HEK293 (cell line): Measurements from ENCODE around the gene ZNF625.

Source experiments
- CTCF ChIA-PET: fragments of 350-600 bp; formaldehyde crosslinking; extraction: SDS; loops from one replicate; lab custom pipeline; 2021; ENCODE audit warnings: antibody characterized with exemption; lab: Yijun Ruan, JAX
- POLR2A ChIA-PET: fragments of 300-600 bp; formaldehyde crosslinking; extraction: SDS; loops from one replicate; lab custom pipeline; 2020; ENCODE audit warnings: antibody characterized with exemption, inconsistent platforms; lab: Yijun Ruan, JAX
- H3K27ac ChIP-seq: fragments of 200-500 bp; sonication (Bioruptor generic); 2 replicates; pipeline ENCODE4 v1.5.1; 2014; ENCODE audit warnings: low read depth, low read length, control low read depth, inconsistent platforms; ENCODE audit errors: extremely low read depth
- H3K36me3 ChIP-seq, 2 experiments: fragments of 200-500 bp in 1 of 2; sonication (Bioruptor generic) in 1 of 2; 1 replicate in 1 of 2; 2 replicates in 1 of 2; pipeline ENCODE4 v1.5.1; 2014 to 2017; ENCODE audit warnings: inconsistent platforms in 2 of 2, low read length in 2 of 2; ENCODE audit not compliant: control insufficient read depth in 2 of 2, insufficient read depth in 1 of 2
- H3K4me1 ChIP-seq: fragments of 200-500 bp; sonication (Bioruptor generic); 2 replicates; pipeline ENCODE4 v1.5.1; 2014; ENCODE audit warnings: mild to moderate bottlenecking, low read length, inconsistent platforms; ENCODE audit not compliant: control insufficient read depth, insufficient read depth
- H3K4me3 ChIP-seq: 2 replicates; pipeline ENCODE4 v1.5.1; 2011; ENCODE audit warnings: low read depth, mild to moderate bottlenecking, control low read depth, low read length, moderate library complexity
- H3K9me3 ChIP-seq: fragments of 200-500 bp; sonication (Bioruptor generic); 2 replicates; pipeline ENCODE4 v1.5.1; 2014; ENCODE audit warnings: low read depth, low read length, inconsistent platforms; ENCODE audit not compliant: control insufficient read depth, insufficient read depth
- RBAK ChIP-seq: fragments of 450-650 bp; formaldehyde crosslinking; IDR thresholded peaks from 2 replicates; pipeline ENCODE4 v1.5.1; 2016; ENCODE audit warnings: missing biosample characterization, missing genetic modification characterization
- SP2 ChIP-seq: fragments of 450-650 bp; formaldehyde crosslinking; IDR thresholded peaks from 2 replicates; pipeline ENCODE4 v1.5.1; 2016; ENCODE audit warnings: missing biosample characterization, missing genetic modification characterization
- ZNF121 ChIP-seq: fragments of 450-650 bp; formaldehyde crosslinking; IDR thresholded peaks from 2 replicates; pipeline ENCODE4 v1.5.1; 2016; ENCODE audit warnings: missing biosample characterization, missing genetic modification characterization
- ZNF132 ChIP-seq: fragments of 450-650 bp; formaldehyde crosslinking; IDR thresholded peaks from 2 replicates; pipeline ENCODE4 v1.5.1; 2017; ENCODE audit warnings: missing biosample characterization, missing genetic modification characterization, borderline replicate concordance
- ZNF140 ChIP-seq: fragments of 450-650 bp; formaldehyde crosslinking; IDR thresholded peaks from 2 replicates; pipeline ENCODE4 v1.5.1; 2016; ENCODE audit warnings: missing biosample characterization, missing genetic modification characterization
- ZNF184 ChIP-seq: fragments of 450-650 bp; IDR thresholded peaks from 2 replicates; pipeline ENCODE4 v1.5.1; 2018; ENCODE audit warnings: missing biosample characterization, mild to moderate bottlenecking, missing genetic modification characterization
- ZNF202 ChIP-seq: fragments of 450-650 bp; formaldehyde crosslinking; IDR thresholded peaks from 2 replicates; pipeline ENCODE4 v1.5.1; 2016; ENCODE audit warnings: missing biosample characterization, missing genetic modification characterization, borderline replicate concordance
- ZNF221 ChIP-seq: fragments of 450-650 bp; formaldehyde crosslinking; IDR thresholded peaks from 2 replicates; pipeline ENCODE4 v1.5.1; 2017; ENCODE audit warnings: missing biosample characterization, missing genetic modification characterization, borderline replicate concordance
- ZNF37A ChIP-seq: fragments of 450-650 bp; IDR thresholded peaks from 2 replicates; pipeline ENCODE4 v1.5.1; 2018; ENCODE audit warnings: missing biosample characterization, missing genetic modification characterization
- ZNF544 ChIP-seq: fragments of 450-650 bp; formaldehyde crosslinking; IDR thresholded peaks from 2 replicates; pipeline ENCODE4 v1.5.0; 2017; ENCODE audit warnings: missing biosample characterization, missing genetic modification characterization
- ZNF548 ChIP-seq: fragments of 450-650 bp; formaldehyde crosslinking; IDR thresholded peaks from 2 replicates; pipeline ENCODE4 v1.5.1; 2016; ENCODE audit warnings: missing biosample characterization, missing genetic modification characterization
- ZNF560 ChIP-seq: fragments of 450-650 bp; formaldehyde crosslinking; IDR thresholded peaks from 2 replicates; pipeline ENCODE4 v1.5.1; 2017; ENCODE audit warnings: missing biosample characterization, missing genetic modification characterization, borderline replicate concordance
- ZNF600 ChIP-seq: fragments of 450-650 bp; formaldehyde crosslinking; IDR thresholded peaks from 2 replicates; pipeline ENCODE4 v1.5.1; 2016; ENCODE audit warnings: missing biosample characterization, missing genetic modification characterization
- ZNF610 ChIP-seq: fragments of 450-650 bp; formaldehyde crosslinking; IDR thresholded peaks from 2 replicates; pipeline ENCODE4 v1.5.1; 2016; ENCODE audit warnings: missing biosample characterization, missing genetic modification characterization, borderline replicate concordance
- ZNF677 ChIP-seq: fragments of 450-650 bp; IDR thresholded peaks from 2 replicates; pipeline ENCODE4 v1.5.0; 2018; ENCODE audit warnings: missing biosample characterization, mild to moderate bottlenecking, missing genetic modification characterization, moderate library complexity
- ZNF701 ChIP-seq: fragments of 450-650 bp; formaldehyde crosslinking; IDR thresholded peaks from 2 replicates; pipeline ENCODE4 v1.5.1; 2016; ENCODE audit warnings: missing biosample characterization, missing genetic modification characterization
- ZNF747 ChIP-seq: fragments of 450-650 bp; formaldehyde crosslinking; IDR thresholded peaks from 2 replicates; pipeline ENCODE4 v1.5.1; 2016; ENCODE audit warnings: missing biosample characterization, missing genetic modification characterization
- ZNF768 ChIP-seq: fragments of 450-650 bp; formaldehyde crosslinking; IDR thresholded peaks from 2 replicates; pipeline ENCODE4 v1.5.1; 2018; ENCODE audit warnings: missing biosample characterization, mild to moderate bottlenecking, missing genetic modification characterization
- ZNF785 ChIP-seq: fragments of 450-650 bp; formaldehyde crosslinking; IDR thresholded peaks from 2 replicates; pipeline ENCODE4 v1.5.1; 2016; ENCODE audit warnings: missing biosample characterization, missing genetic modification characterization
- TF ChIP-seq, protein P1 (sequence below): fragments of 450-650 bp; formaldehyde crosslinking; IDR thresholded peaks from 2 replicates; pipeline ENCODE4 v1.5.1; 2016; ENCODE audit warnings: missing biosample characterization, missing genetic modification characterization, borderline replicate concordance
- TF ChIP-seq, protein P2 (sequence below): fragments of 450-650 bp; formaldehyde crosslinking; optimal IDR thresholded peaks from 2 replicates; pipeline ENCODE3; 2016; ENCODE audit warnings: missing biosample characterization, mild to moderate bottlenecking, missing genetic modification characterization
- TF ChIP-seq, protein P3 (sequence below): fragments of 450-650 bp; formaldehyde crosslinking; IDR thresholded peaks from 2 replicates; pipeline ENCODE4 v1.5.0; 2017; ENCODE audit warnings: missing biosample characterization, missing genetic modification characterization, borderline replicate concordance

ZNF625 gene

DNA sequence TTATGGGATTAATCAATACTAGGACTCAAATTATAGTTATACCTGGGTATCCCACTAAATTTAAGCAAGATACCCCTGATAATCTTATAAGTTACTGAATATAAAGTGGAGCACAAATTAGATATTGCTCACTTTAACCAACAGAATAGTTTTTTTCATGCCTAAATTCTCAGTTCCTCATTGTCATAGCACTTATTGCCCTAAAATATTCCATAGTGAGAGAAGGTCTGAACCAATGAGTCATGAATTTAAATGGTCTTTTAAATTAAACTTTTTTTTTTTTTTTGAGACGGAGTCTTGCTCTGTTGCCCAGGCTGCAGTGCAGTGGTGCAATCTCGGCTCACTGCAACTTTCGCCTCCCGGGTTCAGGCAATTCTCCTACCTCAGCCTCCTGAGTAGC, 48.8 kb upstream of the ZNF625 start:
- CTCF ChIA-PET, result no interaction called here
- Histone ChIP-seq H3K27ac (no peak overlapping the region), H3K4me3 (no peak overlapping the region), H3K4me1 (no peaks in the 10 kb centered on the region), H3K36me3 (peaks cover 0 to 6% of the 10 kb centered on the region in 2 experiments; a peak in 1 of 3 replicates), H3K9me3 (no peaks in the 10 kb centered on the region)
- no peak for TF ChIP-seq ZNF768 (tag by site-specific recombination)
- POLR2A ChIA-PET, result interaction anchor here (0.7 kb wide), 1 partner anchor 128 kb away, joined by 6 read pairs; no protein-coding TSS in a partner anchor

DNA sequence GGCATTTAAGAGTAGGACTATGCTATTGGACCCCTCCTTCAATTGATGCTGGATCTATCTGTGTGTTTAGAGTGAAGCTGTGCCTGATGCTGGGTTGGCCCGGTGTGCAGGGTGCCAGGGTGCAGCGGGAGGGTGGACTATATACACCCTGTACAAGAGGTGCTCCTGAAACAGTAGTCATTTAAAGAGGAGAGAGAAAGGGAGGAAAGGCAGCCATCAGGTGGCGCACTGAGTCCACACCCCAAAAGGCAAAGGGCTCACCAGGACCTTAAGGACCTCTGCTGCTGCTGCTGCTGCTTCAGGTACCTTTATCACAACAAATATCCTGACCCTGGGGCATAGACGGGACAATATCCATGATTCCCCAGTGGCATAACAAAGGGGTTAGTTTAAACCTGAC, 45.7 kb upstream of the ZNF625 start:
- no peak for TF ChIP-seq ZNF544 (tag by site-specific recombination)
- TF ChIP-seq ZNF132 (tag by site-specific recombination), result no peak
- TF ChIP-seq, protein P1, sequence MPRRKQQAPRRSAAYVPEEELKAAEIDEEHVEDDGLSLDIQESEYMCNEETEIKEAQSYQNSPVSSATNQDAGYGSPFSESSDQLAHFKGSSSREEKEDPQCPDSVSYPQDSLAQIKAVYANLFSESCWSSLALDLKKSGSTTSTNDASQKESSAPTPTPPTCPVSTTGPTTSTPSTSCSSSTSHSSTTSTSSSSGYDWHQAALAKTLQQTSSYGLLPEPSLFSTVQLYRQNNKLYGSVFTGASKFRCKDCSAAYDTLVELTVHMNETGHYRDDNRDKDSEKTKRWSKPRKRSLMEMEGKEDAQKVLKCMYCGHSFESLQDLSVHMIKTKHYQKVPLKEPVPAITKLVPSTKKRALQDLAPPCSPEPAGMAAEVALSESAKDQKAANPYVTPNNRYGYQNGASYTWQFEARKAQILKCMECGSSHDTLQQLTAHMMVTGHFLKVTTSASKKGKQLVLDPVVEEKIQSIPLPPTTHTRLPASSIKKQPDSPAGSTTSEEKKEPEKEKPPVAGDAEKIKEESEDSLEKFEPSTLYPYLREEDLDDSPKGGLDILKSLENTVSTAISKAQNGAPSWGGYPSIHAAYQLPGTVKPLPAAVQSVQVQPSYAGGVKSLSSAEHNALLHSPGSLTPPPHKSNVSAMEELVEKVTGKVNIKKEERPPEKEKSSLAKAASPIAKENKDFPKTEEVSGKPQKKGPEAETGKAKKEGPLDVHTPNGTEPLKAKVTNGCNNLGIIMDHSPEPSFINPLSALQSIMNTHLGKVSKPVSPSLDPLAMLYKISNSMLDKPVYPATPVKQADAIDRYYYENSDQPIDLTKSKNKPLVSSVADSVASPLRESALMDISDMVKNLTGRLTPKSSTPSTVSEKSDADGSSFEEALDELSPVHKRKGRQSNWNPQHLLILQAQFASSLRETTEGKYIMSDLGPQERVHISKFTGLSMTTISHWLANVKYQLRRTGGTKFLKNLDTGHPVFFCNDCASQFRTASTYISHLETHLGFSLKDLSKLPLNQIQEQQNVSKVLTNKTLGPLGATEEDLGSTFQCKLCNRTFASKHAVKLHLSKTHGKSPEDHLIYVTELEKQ (tag by site-specific recombination), result no peak
- no peak for TF ChIP-seq ZNF121 (tag by site-specific recombination)
- Histone ChIP-seq H3K4me1 (no peaks in the 10 kb centered on the region), H3K27ac (no peak overlapping the region), H3K4me3 (no peak overlapping the region), H3K9me3 (no peaks in the 10 kb centered on the region), H3K36me3 (peaks cover 0 to 5% of the 10 kb centered on the region in 2 experiments; a peak in 1 of 3 replicates)
- POLR2A ChIA-PET, result no interaction called here
- CTCF ChIA-PET, result no interaction called here

DNA sequence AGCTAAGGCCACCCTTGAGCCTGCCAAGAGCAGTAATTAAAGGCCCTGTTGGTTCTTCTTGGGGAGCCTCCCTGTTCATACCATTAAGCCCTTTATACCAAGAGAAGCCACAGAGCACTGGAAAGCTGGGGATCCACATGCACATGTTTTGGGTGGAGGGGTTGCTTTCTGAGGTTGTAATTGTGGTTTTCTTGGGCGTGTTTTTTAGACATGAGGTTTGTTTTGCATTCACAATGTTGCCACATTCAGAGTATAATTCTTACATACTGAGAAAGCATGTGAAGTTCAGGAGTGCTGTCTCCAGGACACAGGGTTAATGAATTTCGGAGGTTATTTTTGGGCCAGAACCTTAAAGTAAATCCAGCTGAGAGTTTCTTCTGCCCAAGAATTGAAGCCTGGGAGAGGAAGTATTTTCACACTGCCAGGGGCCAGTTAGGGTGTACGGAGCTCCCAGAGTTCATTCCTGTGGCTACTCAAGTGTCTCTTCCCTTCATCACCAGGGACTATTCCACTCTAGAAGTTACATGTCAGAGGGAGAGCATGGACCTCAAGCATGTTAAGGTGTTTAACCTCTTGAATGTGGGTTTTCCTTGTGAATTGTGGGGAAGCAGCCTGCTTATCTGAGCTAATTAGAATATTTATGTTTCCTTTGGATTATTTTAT, 43.4 kb upstream of the ZNF625 start:
- no peak overlapping the region for H3K4me3 ChIP-seq
- no peaks in the 10 kb centered on the region for H3K9me3 ChIP-seq
- peaks cover 0 to 2% of the 10 kb centered on the region in 2 experiments; a peak in 1 of 3 replicates for H3K36me3 ChIP-seq
- ChIA-PET POLR2A (no interaction called here), CTCF (no interaction called here)
- no peaks in the 10 kb centered on the region for H3K4me1 ChIP-seq
- no peak overlapping the region for H3K27ac ChIP-seq
- TF ChIP-seq RBAK (no peak), ZNF202 (tag by site-specific recombination) (no peak), ZNF560 (no peak), ZNF140 (no peak), ZNF37A (tag by site-specific recombination) (no peak), ZNF747 (tag by site-specific recombination) (no peak), ZNF548 (tag by site-specific recombination) (no peak), ZNF600 (tag by site-specific recombination) (no peak), ZNF184 (tag by site-specific recombination) (no peak), ZNF677 (tag by site-specific recombination) (no peak), ZNF221 (tag by site-specific recombination) (no peak), ZNF610 (tag by site-specific recombination) (no peak), SP2 (tag by site-specific recombination) (no peak), ZNF701 (tag by site-specific recombination) (no peak), ZNF785 (tag by site-specific recombination) (no peak)
- TF ChIP-seq, protein P2, sequence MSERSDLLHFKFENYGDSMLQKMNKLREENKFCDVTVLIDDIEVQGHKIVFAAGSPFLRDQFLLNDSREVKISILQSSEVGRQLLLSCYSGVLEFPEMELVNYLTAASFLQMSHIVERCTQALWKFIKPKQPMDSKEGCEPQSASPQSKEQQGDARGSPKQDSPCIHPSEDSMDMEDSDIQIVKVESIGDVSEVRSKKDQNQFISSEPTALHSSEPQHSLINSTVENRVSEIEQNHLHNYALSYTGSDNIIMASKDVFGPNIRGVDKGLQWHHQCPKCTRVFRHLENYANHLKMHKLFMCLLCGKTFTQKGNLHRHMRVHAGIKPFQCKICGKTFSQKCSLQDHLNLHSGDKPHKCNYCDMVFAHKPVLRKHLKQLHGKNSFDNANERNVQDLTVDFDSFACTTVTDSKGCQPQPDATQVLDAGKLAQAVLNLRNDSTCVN (tag by site-specific recombination), result no peak
- TF ChIP-seq, protein P3, sequence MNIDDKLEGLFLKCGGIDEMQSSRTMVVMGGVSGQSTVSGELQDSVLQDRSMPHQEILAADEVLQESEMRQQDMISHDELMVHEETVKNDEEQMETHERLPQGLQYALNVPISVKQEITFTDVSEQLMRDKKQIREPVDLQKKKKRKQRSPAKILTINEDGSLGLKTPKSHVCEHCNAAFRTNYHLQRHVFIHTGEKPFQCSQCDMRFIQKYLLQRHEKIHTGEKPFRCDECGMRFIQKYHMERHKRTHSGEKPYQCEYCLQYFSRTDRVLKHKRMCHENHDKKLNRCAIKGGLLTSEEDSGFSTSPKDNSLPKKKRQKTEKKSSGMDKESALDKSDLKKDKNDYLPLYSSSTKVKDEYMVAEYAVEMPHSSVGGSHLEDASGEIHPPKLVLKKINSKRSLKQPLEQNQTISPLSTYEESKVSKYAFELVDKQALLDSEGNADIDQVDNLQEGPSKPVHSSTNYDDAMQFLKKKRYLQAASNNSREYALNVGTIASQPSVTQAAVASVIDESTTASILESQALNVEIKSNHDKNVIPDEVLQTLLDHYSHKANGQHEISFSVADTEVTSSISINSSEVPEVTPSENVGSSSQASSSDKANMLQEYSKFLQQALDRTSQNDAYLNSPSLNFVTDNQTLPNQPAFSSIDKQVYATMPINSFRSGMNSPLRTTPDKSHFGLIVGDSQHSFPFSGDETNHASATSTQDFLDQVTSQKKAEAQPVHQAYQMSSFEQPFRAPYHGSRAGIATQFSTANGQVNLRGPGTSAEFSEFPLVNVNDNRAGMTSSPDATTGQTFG (tag by site-specific recombination), result no peak
